Measurements from ENCODE around the gene SKA3.

- TF ChIP-seq CTCF (IDR thresholded peaks at IDR 0.05) (no peak), POLR2A (IDR thresholded peaks at IDR 0.05) (no peak)
Measured at GRCh38 chr13:21123956-21124355, 52.4 kb downstream of the SKA3 start.

Data from heart left ventricle (tissue), 13 donors.